ENCODE results near the gene LTBR. TPM values are rescaled to one million over a fixed set of nuclear protein-coding genes. Genes with fewer than 3 reads are reported as not detected.

The LTBR gene
- total RNA-seq, 2 donors from 2014 or later, result 63.6 to 72.1 TPM

- Histone ChIP-seq H3K4me1 (peaks cover 0 to 23% of the 10 kb centered on the region in 2 donors), H3K4me3 (no peak overlapping the region), H3K27ac (no peak overlapping the region), H3K9me3 (no peaks in the 10 kb centered on the region), H3K36me3 (no peaks in the 10 kb centered on the region), H3K27me3 (no peaks in the 10 kb centered on the region)
- DNase-seq (ENCODE audit: low spot score), result no peak
- TF ChIP-seq CTCF (IDR thresholded peaks at IDR 0.05), result no peak
These were observed 23.8 kb upstream of the LTBR start for GRCh38 chr12:6360080-6360571.

- no peak for DNase-seq (ENCODE audit: low spot score)
- no peaks in the 10 kb centered on the region for H3K27me3 ChIP-seq
- no peak overlapping the region for H3K4me3 ChIP-seq
- no peak for TF ChIP-seq CTCF (IDR thresholded peaks at IDR 0.05)
- H3K36me3 ChIP-seq, result no peaks in the 10 kb centered on the region
- H3K27ac ChIP-seq, result peak overlapping the region in 1 of 2 donors; percentile 4
- no peaks in the 10 kb centered on the region for H3K9me3 ChIP-seq
- H3K4me1 ChIP-seq, result peaks cover 0 to 23% of the 10 kb centered on the region in 2 donors
These were observed 23.1 kb upstream of the LTBR start for GRCh38 chr12:6360578-6361490.

GRCh38 chr12:6361834-6362233 lies 22.1 kb upstream of the LTBR start:
- peaks cover 0 to 23% of the 10 kb centered on the region in 2 donors for H3K4me1 ChIP-seq
- H3K9me3 ChIP-seq, result no peaks in the 10 kb centered on the region

GRCh38 chr12:6362403-6362802 lies 21.6 kb upstream of the LTBR start:
- Histone ChIP-seq H3K4me3 (no peak overlapping the region), H3K4me1 (peaks cover 0 to 23% of the 10 kb centered on the region in 2 donors), H3K9me3 (no peaks in the 10 kb centered on the region), H3K36me3 (no peaks in the 10 kb centered on the region), H3K27ac (no peak overlapping the region), H3K27me3 (no peaks in the 10 kb centered on the region)
- DNase-seq (ENCODE audit: low spot score), result no peak
- TF ChIP-seq CTCF (IDR thresholded peaks at IDR 0.05), result no peak

More at GRCh38 chr12:6361834-6362233, 22.1 kb upstream of the LTBR start:
- Histone ChIP-seq H3K4me3 (no peak overlapping the region), H3K27ac (no peak overlapping the region), H3K27me3 (no peaks in the 10 kb centered on the region), H3K36me3 (no peaks in the 10 kb centered on the region)
- DNase-seq (ENCODE audit: low spot score), result no peak
- no peak for TF ChIP-seq CTCF (IDR thresholded peaks at IDR 0.05)

GRCh38 chr12:6363010-6363329 lies 21.0 kb upstream of the LTBR start:
- no peaks in the 10 kb centered on the region for H3K36me3 ChIP-seq
- TF ChIP-seq CTCF (IDR thresholded peaks at IDR 0.05), result no peak
- H3K9me3 ChIP-seq, result no peaks in the 10 kb centered on the region
- H3K27ac ChIP-seq, result peak overlapping the region; percentile 85 to 89
- H3K4me1 ChIP-seq, result peaks cover 0 to 23% of the 10 kb centered on the region in 2 donors
- H3K4me3 ChIP-seq, result peak overlapping the region; percentile 60 to 66
- no peak for DNase-seq (ENCODE audit: low spot score)
- no peaks in the 10 kb centered on the region for H3K27me3 ChIP-seq

Data from right atrium auricular region (tissue), 2 donors.